Activated CD4-positive, alpha-beta T cell treated with anti-CD3 and anti-CD28 coated beads, Interleukin-2, amount 50 U/mL, for 1 hour (primary cell): ENCODE data around the gene CDC42BPB.

Experiments
- DNase-seq: peaks from one replicate; pipeline ENCODE4 v3.0.0-alpha.2; 2020

The CDC42BPB gene

GRCh38 chr14:102891556-102891955 is 165.8 kb downstream of the CDC42BPB start:
- DNase-seq: no peak

GRCh38 chr14:102891111-102891510 is 166.2 kb downstream of the CDC42BPB start:
- no peak for DNase-seq

- DNase-seq: no peak
Observed at GRCh38 chr14:102889615-102890014, 167.7 kb downstream of the CDC42BPB start.

GRCh38 chr14:102888748-102889147 is 168.6 kb downstream of the CDC42BPB start:
- DNase-seq: no peak

GRCh38 chr14:102885737-102886447 is 171.5 kb downstream of the CDC42BPB start:
- DNase-seq: no peak

GRCh38 chr14:102883554-102883953 is 173.8 kb downstream of the CDC42BPB start:
- no peak for DNase-seq

- DNase-seq: no peak
Observed at GRCh38 chr14:102883089-102883541, 174.2 kb downstream of the CDC42BPB start.
